ENCODE results near the gene TBCE.
"Not testable (repeated sequence)": the region's sequence is repeated elsewhere in the genome, so short reads cannot be mapped to it uniquely, and the experiment has no call there.

Gene TBCE

GRCh38 chr1:235450886-235451483 is 83.8 kb downstream of the TBCE start:
- DNase-seq (ENCODE audit: low read depth in 3 of 3): no peak

GRCh38 chr1:235454021-235454420 is 86.8 kb downstream of the TBCE start:
- no peak for DNase-seq (ENCODE audit: low read depth in 3 of 3)

- no peak for DNase-seq (ENCODE audit: low read depth in 3 of 3)
Observed at GRCh38 chr1:235455097-235455496, 87.9 kb downstream of the TBCE start.

DNA sequence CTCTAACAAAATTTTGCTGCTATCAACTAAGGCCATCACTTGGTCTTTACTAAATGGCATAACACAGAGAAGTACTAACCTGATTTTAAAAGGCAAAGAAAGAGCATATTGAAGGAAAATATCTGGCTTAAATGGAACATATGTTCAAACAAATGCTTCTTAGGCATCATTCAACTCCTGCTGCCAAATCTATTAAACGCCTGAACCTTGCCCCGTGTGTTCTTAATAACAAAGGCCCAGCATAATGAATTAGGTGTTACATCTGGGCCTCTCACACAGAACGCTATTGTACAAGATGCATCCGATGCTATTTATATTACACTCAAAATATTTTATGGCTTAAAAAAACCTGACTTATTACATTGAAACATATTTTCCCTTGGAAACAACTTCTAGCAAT is 88.6 kb downstream of the TBCE start:
- no peak for DNase-seq (ENCODE audit: low read depth in 3 of 3)

- not testable (repeated sequence) for DNase-seq (ENCODE audit: low read depth in 3 of 3)
Observed at GRCh38 chr1:235457856-235458255, 90.6 kb downstream of the TBCE start.

- DNase-seq (ENCODE audit: low read depth in 3 of 3): no peak
Observed at GRCh38 chr1:235460770-235461169, 93.5 kb downstream of the TBCE start.

- no peak for DNase-seq (ENCODE audit: low read depth in 3 of 3)
Observed at GRCh38 chr1:235461954-235462353, 94.7 kb downstream of the TBCE start.

- not testable (repeated sequence) for DNase-seq (ENCODE audit: low read depth in 3 of 3)
Observed at GRCh38 chr1:235462832-235463231, 95.6 kb downstream of the TBCE start.

GRCh38 chr1:235465066-235465465 is 97.8 kb downstream of the TBCE start:
- DNase-seq (ENCODE audit: low read depth in 3 of 3): no peak

GRCh38 chr1:235468004-235468403 is 100.8 kb downstream of the TBCE start:
- DNase-seq (ENCODE audit: low read depth in 3 of 3): no peak

GRCh38 chr1:235468970-235469369 is 101.7 kb downstream of the TBCE start:
- no peak for DNase-seq (ENCODE audit: low read depth in 3 of 3)

- not testable (repeated sequence) for DNase-seq (ENCODE audit: low read depth in 3 of 3)
Observed at GRCh38 chr1:235469897-235470296, 102.7 kb downstream of the TBCE start.

DNA sequence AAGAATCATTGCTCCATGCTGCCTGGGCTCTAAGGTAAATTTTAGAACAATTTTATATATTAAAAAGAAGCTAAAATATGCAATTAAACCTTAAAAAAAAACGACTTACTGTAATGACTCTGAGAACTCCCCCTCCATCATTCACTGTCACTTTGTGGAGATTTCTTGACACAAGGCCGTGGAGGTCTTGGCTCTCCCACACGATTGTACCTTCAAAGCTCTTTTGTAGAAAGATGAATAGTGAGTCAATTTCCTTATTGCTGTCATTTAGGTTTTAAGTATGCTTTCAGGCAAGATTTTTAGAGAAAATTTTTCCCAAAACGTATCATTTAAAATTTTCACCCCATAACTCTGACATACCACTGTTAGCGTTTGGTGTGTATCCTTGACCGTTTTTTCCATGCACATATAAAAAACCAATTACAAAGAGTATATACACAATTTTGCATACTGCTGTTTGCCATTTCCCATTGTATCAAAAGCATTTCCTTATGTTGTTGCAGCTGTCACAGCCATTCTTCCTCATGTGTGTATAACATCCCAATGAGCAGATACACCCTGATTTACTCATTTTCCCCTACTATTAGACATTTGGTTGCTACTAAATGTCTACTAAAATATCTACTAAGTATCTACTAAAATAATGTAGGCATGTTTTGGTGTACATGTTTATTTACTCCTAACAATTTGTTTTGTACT is 103.7 kb downstream of the TBCE start:
- no peak for DNase-seq (ENCODE audit: low read depth in 3 of 3)

GRCh38 chr1:235473806-235474205 is 106.6 kb downstream of the TBCE start:
- DNase-seq (ENCODE audit: low read depth in 3 of 3): no peak

DNA sequence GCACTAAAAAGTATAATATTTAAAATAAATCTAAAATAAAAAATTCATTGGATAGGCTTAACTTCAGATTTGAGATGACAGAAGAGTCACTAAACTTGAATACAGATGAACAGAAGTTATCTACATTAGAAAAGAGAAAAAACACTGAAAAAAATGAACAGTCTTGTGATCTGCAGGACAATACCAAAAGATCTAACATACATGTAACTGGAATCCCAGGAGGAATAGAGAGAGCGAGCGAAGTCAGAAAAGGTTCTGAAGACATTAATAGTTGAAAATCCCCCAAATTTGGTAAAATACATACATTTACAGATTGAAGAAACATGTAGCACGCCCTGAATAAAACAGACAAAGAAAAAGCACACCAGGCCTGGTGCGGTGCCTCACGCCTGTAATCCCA is 115.9 kb downstream of the TBCE start:
- no peak for DNase-seq (ENCODE audit: low read depth in 3 of 3)

GRCh38 chr1:235485558-235485957 is 118.3 kb downstream of the TBCE start:
- DNase-seq (ENCODE audit: low read depth in 3 of 3): no peak

DNA sequence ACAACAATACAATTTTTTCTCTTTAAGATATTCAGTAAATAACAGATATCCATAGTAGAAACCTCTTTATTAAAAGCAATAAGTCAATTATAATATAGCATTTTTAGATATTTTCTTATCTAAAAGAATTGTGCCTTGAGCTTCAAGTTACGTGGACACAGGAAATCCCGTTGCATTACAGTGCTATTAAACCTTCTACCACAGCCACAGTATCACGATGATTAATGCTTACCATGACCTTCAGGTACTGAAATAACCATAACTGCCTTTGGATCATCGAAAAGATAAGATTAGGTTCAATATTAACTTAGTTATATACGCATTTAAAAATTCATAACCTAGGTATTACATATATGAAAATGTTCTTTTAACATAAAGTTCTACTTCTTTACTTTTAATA is 119.1 kb downstream of the TBCE start:
- DNase-seq (ENCODE audit: low read depth in 3 of 3): no peak

DNA sequence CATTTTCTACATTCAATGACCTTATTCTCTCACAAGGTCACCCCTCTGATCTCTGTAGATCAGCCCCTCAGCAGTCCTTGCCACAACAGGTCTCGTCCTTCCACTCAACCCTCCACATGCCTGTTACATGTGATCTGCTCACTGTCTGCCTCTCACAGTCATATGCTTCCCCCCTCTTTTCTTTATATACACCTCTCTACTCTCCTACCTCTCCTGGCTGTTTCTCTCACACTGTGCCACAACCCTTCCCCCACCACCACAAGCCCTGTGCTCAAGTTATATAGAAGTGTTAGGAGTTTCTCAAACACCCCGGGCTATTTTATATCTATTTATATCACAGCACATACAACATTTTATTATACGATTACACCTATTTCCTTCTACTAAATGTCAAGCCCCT is 124.4 kb downstream of the TBCE start:
- DNase-seq (ENCODE audit: low read depth in 3 of 3): no peak

DNA sequence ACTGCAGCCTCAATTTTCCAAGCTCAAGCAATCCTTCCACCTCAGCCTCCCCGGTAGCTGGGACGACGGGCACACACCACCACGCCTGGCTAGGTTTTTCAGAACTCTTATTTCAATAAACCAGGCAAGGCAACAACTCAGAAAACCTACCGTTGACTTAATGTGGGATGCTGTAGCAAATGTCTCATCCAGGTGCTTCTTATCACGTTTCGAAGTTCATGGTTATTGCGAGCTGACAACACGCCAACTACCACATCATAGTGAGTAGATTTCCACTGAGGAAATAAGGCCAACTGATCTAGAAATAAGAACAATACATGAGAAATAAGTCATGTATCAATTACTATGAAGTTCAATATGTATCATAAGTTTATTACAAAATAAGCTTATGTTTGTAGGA is 127.3 kb downstream of the TBCE start:
- DNase-seq (ENCODE audit: low read depth in 3 of 3): no peak

DNA sequence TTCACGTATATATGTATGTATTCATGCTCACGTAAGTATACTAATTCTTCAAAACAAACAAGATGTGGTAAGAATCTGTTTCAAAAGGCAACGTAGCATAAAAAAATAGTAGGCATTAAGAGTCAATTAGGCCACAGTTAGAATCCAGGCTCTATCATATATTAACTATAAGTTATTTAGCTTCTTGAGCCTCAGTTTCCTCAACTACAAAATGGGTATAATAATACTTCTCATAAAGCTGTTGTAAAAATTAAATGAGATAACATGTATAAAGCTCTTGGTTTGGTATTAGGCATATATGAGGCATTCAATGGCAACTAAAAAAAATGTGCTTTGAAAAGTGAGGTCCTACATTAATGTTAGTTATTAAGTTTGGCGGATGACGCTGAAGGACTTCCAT is 127.8 kb downstream of the TBCE start:
- DNase-seq (ENCODE audit: low read depth in 3 of 3): no peak

DNA sequence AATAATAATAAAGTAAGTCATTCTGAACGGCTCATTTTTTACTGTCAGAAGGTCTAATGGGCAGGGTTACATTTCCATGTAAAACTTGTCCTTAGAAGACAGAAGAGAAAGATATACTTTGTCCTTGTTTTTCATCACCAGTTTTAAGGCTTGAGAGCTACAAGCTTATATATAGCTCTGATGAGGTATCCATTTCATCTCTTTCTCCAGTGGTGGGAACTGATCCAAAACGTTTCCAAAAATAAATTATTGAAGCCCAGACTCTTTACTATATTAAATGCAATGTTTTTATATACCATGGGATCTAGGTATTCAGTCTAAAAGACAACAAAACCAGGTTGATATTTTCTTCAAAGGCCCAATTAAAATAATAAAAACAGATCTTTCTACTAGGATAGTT is 128.3 kb downstream of the TBCE start:
- no peak for DNase-seq (ENCODE audit: low read depth in 3 of 3)

- no peak for DNase-seq (ENCODE audit: low read depth in 3 of 3)
Observed at GRCh38 chr1:235500971-235501540, 133.8 kb downstream of the TBCE start.
